Smooth muscle cell (in vitro differentiated cells): ENCODE data around the gene SLC23A2. TPM values are rescaled to one million over a fixed set of nuclear protein-coding genes. Genes with fewer than 3 reads are reported as not detected.

Source experiments
- DNase-seq: peaks from one replicate; lab custom pipeline; 2025; ENCODE audit not compliant: unreplicated experiment; lab: John Stamatoyannopoulos, UW
- H2AFZ ChIP-seq: fragments of 200-600 bp; sonication (generic); 2 replicates; pipeline ENCODE4 v1.6.0; 2016; ENCODE audit warnings: antibody characterized with exemption, low read depth, mild to moderate bottlenecking
- H3F3A ChIP-seq: fragments of 200-600 bp; sonication (generic); 2 replicates; pipeline ENCODE4 v1.6.0; 2017; ENCODE audit warnings: antibody characterized with exemption, low read depth
- H3K27ac ChIP-seq: fragments of 200-600 bp; sonication (generic); 2 replicates; pipeline ENCODE4 v1.5.1; 2016; ENCODE audit warnings: low read depth, mild to moderate bottlenecking
- H3K27me3 ChIP-seq: fragments of 200-600 bp; sonication (generic); 2 replicates; pipeline ENCODE4 v1.6.1; 2016; ENCODE audit warnings: low read depth, mild to moderate bottlenecking
- H3K36me3 ChIP-seq: fragments of 200-600 bp; sonication (generic); 2 replicates; pipeline ENCODE4 v1.5.1; 2016; ENCODE audit warnings: low read depth
- H3K4me1 ChIP-seq: fragments of 200-600 bp; sonication (generic); 2 replicates; pipeline ENCODE4 v1.5.1; 2016; ENCODE audit warnings: low read depth
- H3K4me2 ChIP-seq: fragments of 200-600 bp; sonication (generic); 2 replicates; pipeline ENCODE4 v1.6.0; 2016; ENCODE audit warnings: mild to moderate bottlenecking
- H3K4me3 ChIP-seq: fragments of 200-600 bp; sonication (generic); 2 replicates; pipeline ENCODE4 v1.5.1; 2016; ENCODE audit warnings: mild to moderate bottlenecking
- H3K79me2 ChIP-seq: fragments of 200-600 bp; sonication (generic); 2 replicates; pipeline ENCODE4 v1.6.0; 2016; ENCODE audit warnings: low read depth, mild to moderate bottlenecking
- H3K9ac ChIP-seq: fragments of 200-600 bp; sonication (generic); 2 replicates; pipeline ENCODE4 v1.6.0; 2016; ENCODE audit warnings: low read depth
- H3K9me3 ChIP-seq: fragments of 200-600 bp; sonication (generic); replicated peaks from 2 replicates; pipeline ENCODE4 v1.5.1; 2016; ENCODE audit warnings: low read depth
- H4K20me1 ChIP-seq: fragments of 200-600 bp; sonication (generic); 2 replicates; pipeline ENCODE4 v1.6.0; 2016; ENCODE audit warnings: low read depth
- CTCF ChIP-seq: fragments of 200-600 bp; sonication (generic); IDR thresholded peaks from 2 replicates; pipeline ENCODE4 v1.5.1; 2017; ENCODE audit warnings: borderline replicate concordance, mild to moderate bottlenecking, antibody characterized with exemption; ENCODE audit not compliant: insufficient read depth, poor library complexity, severe bottlenecking
- WGBS: methylation state at CpG from one replicate; pipeline ENCODE4 v1.1.7; 2016; ENCODE audit warnings: low lambda C conversion rate; 5-methylcytosine and 5-hydroxymethylcytosine counted together
- polyA plus RNA-seq: library from polyadenylated mRNA; unstranded; fragments of >200 nt; fragmentation: Nextera tagmentation; extraction: Ambion mirVana; gene quantifications from 2 replicates; pipeline ENCODE4 v1.2.1, GENCODE V29; 2016
- total RNA-seq: library from RNA; depleted of rRNA; stranded (reverse); fragments of >200 nt; gene quantifications from 2 replicates; pipeline ENCODE4 v1.2.3, GENCODE V29; 2014

SLC23A2 gene
- total and polyA plus RNA-seq, 2 experiments from 2014 or later: 1.4 to 5.0 TPM

GRCh38 chr20:4920655-4921054 is 80.7 kb downstream of the SLC23A2 start:
- Histone ChIP-seq H3K4me3 (no peak overlapping the region), H3K4me1 (no peaks in the 10 kb centered on the region), H3K9ac (no peak overlapping the region), H3K36me3 (no peaks in the 10 kb centered on the region), H3F3A (no peaks in the 10 kb centered on the region), H3K27ac (no peak overlapping the region), H3K9me3 (no peaks in the 10 kb centered on the region), H3K4me2 (no peak overlapping the region), H4K20me1 (peaks cover 4% of the 10 kb centered on the region), H2AFZ (no peak overlapping the region), H3K79me2 (no peaks in the 10 kb centered on the region), H3K27me3 (no peaks in the 10 kb centered on the region)
- no peak for TF ChIP-seq CTCF
- 40% methylated on average over 3 of the region's 3 CpGs for WGBS
- no peak for DNase-seq

DNA sequence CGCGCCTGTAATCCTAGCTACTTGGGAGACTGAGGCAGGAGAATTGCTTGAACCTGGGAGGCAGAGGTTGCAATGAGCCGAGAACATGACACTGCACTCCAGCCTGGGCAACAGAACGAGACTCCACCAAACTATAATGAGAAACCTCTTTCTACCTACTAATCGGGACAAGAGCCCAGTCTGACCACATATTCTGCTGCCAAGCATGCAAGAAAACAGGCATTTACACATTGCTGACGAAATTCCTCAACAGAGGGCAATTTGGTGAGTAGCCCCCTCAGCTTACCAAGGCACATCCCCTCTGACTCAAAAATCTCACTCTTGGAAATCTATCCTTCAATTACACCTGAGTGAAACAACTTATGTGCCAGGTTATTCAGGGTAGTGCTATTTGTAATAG is 81.2 kb downstream of the SLC23A2 start:
- no peak for TF ChIP-seq CTCF
- no peaks in the 10 kb centered on the region for H3K4me1 ChIP-seq
- WGBS: 91% methylated on average over 6 of the region's 6 CpGs
- no peak overlapping the region for H3K9ac ChIP-seq
- H3K4me2 ChIP-seq: no peak overlapping the region
- H4K20me1 ChIP-seq: peaks cover 4% of the 10 kb centered on the region
- no peaks in the 10 kb centered on the region for H3F3A ChIP-seq
- H3K9me3 ChIP-seq: no peaks in the 10 kb centered on the region
- DNase-seq: no peak
- H3K27me3 ChIP-seq: no peaks in the 10 kb centered on the region
- no peak overlapping the region for H3K27ac ChIP-seq
- no peak overlapping the region for H2AFZ ChIP-seq
- no peak overlapping the region for H3K4me3 ChIP-seq
- no peaks in the 10 kb centered on the region for H3K36me3 ChIP-seq
- H3K79me2 ChIP-seq: no peaks in the 10 kb centered on the region

- H4K20me1 ChIP-seq: peaks cover 4% of the 10 kb centered on the region
- H3K9me3 ChIP-seq: no peaks in the 10 kb centered on the region
- TF ChIP-seq CTCF: no peak
- H3K36me3 ChIP-seq: no peaks in the 10 kb centered on the region
- no peaks in the 10 kb centered on the region for H3F3A ChIP-seq
- 84% methylated on average over 9 of the region's 9 CpGs for WGBS
- no peak overlapping the region for H2AFZ ChIP-seq
- H3K27ac ChIP-seq: no peak overlapping the region
- H3K79me2 ChIP-seq: no peaks in the 10 kb centered on the region
- no peak for DNase-seq
- no peak overlapping the region for H3K4me3 ChIP-seq
- H3K27me3 ChIP-seq: no peaks in the 10 kb centered on the region
- no peak overlapping the region for H3K9ac ChIP-seq
- H3K4me2 ChIP-seq: no peak overlapping the region
- H3K4me1 ChIP-seq: no peaks in the 10 kb centered on the region
Observed at GRCh38 chr20:4919047-4919704, 82.1 kb downstream of the SLC23A2 start.

- no peaks in the 10 kb centered on the region for H3K79me2 ChIP-seq
- TF ChIP-seq CTCF: no peak
- peaks cover 4% of the 10 kb centered on the region for H4K20me1 ChIP-seq
- H3K9me3 ChIP-seq: no peaks in the 10 kb centered on the region
- H3K27ac ChIP-seq: no peak overlapping the region
- no peak for DNase-seq
- H3F3A ChIP-seq: no peaks in the 10 kb centered on the region
- H3K9ac ChIP-seq: no peak overlapping the region
- no peaks in the 10 kb centered on the region for H3K27me3 ChIP-seq
- H2AFZ ChIP-seq: no peak overlapping the region
- H3K4me3 ChIP-seq: no peak overlapping the region
- no peaks in the 10 kb centered on the region for H3K4me1 ChIP-seq
- H3K36me3 ChIP-seq: no peaks in the 10 kb centered on the region
- 95% methylated on average over 6 of the region's 6 CpGs for WGBS
- H3K4me2 ChIP-seq: no peak overlapping the region
Observed at GRCh38 chr20:4918473-4918872, 82.8 kb downstream of the SLC23A2 start.
